Activated CD4-positive, alpha-beta T cell treated with anti-CD3 and anti-CD28 coated beads, Interleukin-2, amount 50 U/mL, for 4 hours (primary cell): ENCODE results near the gene TLR7.

Experiments used
- DNase-seq, 2 experiments: peaks; one replicate each; pipeline ENCODE4 v3.0.0-alpha.2; 2020

Gene TLR7

DNA sequence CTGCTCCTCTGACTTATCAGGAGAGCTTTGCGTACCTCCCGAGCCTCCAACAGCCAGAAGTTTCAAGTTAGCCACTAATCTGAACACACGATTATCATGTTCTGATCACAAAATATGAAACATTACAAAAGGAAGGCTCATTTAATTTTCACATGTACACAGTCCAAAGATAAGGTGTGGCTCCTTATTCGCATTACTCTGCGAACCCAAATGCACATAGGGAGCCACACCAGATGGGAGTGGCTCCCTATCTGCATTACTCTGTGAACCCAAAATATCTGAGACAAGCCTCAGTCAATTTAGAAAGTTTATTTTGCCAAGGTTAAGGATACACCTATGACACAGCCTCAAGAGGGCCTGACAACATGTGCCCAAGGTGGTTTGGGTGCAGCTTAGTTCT, 68.0 kb downstream of the TLR7 start:
- DNase-seq = no peak

DNA sequence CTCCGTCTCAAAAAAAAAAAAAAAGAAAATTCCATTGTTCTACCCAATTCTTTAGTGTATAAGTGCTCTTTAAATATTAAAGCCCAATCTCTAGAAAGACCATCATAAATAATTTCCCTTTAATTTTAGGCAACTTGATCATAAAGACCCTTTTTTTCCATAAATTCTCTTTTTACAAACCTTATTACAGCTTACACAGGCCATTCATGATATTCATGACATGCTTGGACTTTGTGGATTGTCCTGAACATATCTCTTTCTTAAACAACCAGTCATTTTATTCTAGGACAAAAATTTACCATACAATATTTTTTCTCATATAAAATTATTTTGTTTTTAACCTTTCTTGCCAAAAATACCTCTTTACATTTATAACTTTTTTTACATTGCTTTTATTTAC, 70.1 kb downstream of the TLR7 start:
- DNase-seq = no peak
